Osteoblast (primary cell): ENCODE results near the gene HECTD2. TPM values are rescaled to one million over a fixed set of nuclear protein-coding genes. Genes with fewer than 3 reads are reported as not detected.

Experiments used
- DNase-seq: peaks from one replicate; pipeline ENCODE4 v3.0.0; 2011; ENCODE audit warnings: low spot score, mixed read lengths; ENCODE audit not compliant: insufficient read length; ENCODE audit errors: missing footprints
- H2AFZ ChIP-seq: 2 replicates; pipeline ENCODE4 v1.6.0; 2011; ENCODE audit warnings: mild to moderate bottlenecking, low read length
- H3K27ac ChIP-seq: 2 replicates; pipeline ENCODE4 v1.5.1; 2011; ENCODE audit warnings: mild to moderate bottlenecking, low read depth, low read length, moderate library complexity
- H3K27me3 ChIP-seq: 2 replicates; pipeline ENCODE4 v1.6.0; 2012; ENCODE audit warnings: mild to moderate bottlenecking, control low read depth, inconsistent platforms, low read length, moderate library complexity; ENCODE audit not compliant: insufficient read depth
- H3K36me3 ChIP-seq: 2 replicates; pipeline ENCODE4 v1.5.1; 2011; ENCODE audit warnings: mild to moderate bottlenecking, low read length, control low read depth, moderate library complexity; ENCODE audit not compliant: insufficient read depth
- H3K4me1 ChIP-seq: 2 replicates; pipeline ENCODE4 v1.5.1; 2011; ENCODE audit warnings: mild to moderate bottlenecking, low read length, control low read depth, moderate library complexity; ENCODE audit not compliant: insufficient read depth
- H3K4me2 ChIP-seq: 2 replicates; pipeline ENCODE4 v1.6.0; 2011; ENCODE audit warnings: mild to moderate bottlenecking, low read length; ENCODE audit not compliant: insufficient read depth
- H3K4me3 ChIP-seq: fragments of 200-600 bp; sonication (generic); 3 replicates; pipeline ENCODE4 v1.5.1; 2012; ENCODE audit warnings: mild to moderate bottlenecking, low read length, inconsistent platforms; ENCODE audit not compliant: insufficient read depth
- H3K79me2 ChIP-seq: 2 replicates; pipeline ENCODE4 v1.6.0; 2012; ENCODE audit warnings: mild to moderate bottlenecking, low read length, control low read depth, inconsistent platforms; ENCODE audit not compliant: insufficient read depth
- H3K9me3 ChIP-seq: 2 replicates; pipeline ENCODE4 v1.5.1; 2011; ENCODE audit warnings: low read depth, low read length, control low read depth
- H4K20me1 ChIP-seq: 2 replicates; pipeline ENCODE4 v1.6.0; 2012; ENCODE audit warnings: mild to moderate bottlenecking, low read length, control low read depth; ENCODE audit not compliant: insufficient read depth
- CTCF ChIP-seq: IDR thresholded peaks from 2 replicates; pipeline ENCODE4 v1.5.1; 2011; ENCODE audit warnings: mild to moderate bottlenecking, low read depth, low read length, moderate library complexity; ENCODE audit errors: extremely low read depth
- total RNA-seq: library from RNA; depleted of rRNA; stranded (reverse); fragments of >200 nt; gene quantifications from 2 replicates; pipeline ENCODE4 v1.2.3, GENCODE V29; 2012

The HECTD2 gene
- total RNA-seq, 1 donor, result 15.9 TPM

- DNase-seq, result peak; percentile 97
- Histone ChIP-seq H4K20me1 (peaks cover 3% of the 10 kb centered on the region), H3K27me3 (no peaks in the 10 kb centered on the region), H3K4me3 (peak overlapping the region; percentile 86), H2AFZ (peak overlapping the region; percentile 96), H3K4me1 (peaks cover 18% of the 10 kb centered on the region), H3K4me2 (peak overlapping the region; percentile 83), H3K79me2 (peaks cover 36% of the 10 kb centered on the region), H3K9me3 (no peaks in the 10 kb centered on the region), H3K36me3 (no peaks in the 10 kb centered on the region), H3K27ac (peak overlapping the region; percentile 96)
- TF ChIP-seq CTCF, result peak; percentile 1
These were observed 875 bp upstream of the HECTD2 start for GRCh38 chr10:91409069-91409868.

GRCh38 chr10:91410638-91411371, 661 bp downstream of the HECTD2 start:
- peak; percentile 92 for DNase-seq
- H3K4me3 ChIP-seq, result peak overlapping the region; percentile 86
- peaks cover 46% of the 10 kb centered on the region for H3K79me2 ChIP-seq

GRCh38 chr10:91411621-91412020, 1.5 kb downstream of the HECTD2 start:
- H3K79me2 ChIP-seq, result peaks cover 53% of the 10 kb centered on the region

More at GRCh38 chr10:91410638-91411371, 661 bp downstream of the HECTD2 start:
- Histone ChIP-seq H3K4me2 (peak overlapping the region; percentile 89), H3K4me1 (peaks cover 32% of the 10 kb centered on the region), H3K27ac (peak overlapping the region; percentile 79), H2AFZ (peak overlapping the region; percentile 86), H4K20me1 (peaks cover 9% of the 10 kb centered on the region), H3K27me3 (no peaks in the 10 kb centered on the region), H3K9me3 (no peaks in the 10 kb centered on the region), H3K36me3 (no peaks in the 10 kb centered on the region)
- no peak for TF ChIP-seq CTCF

More at GRCh38 chr10:91411621-91412020, 1.5 kb downstream of the HECTD2 start:
- TF ChIP-seq CTCF, result no peak
- Histone ChIP-seq H3K4me3 (peak overlapping the region; percentile 86), H4K20me1 (peaks cover 9% of the 10 kb centered on the region), H3K36me3 (no peaks in the 10 kb centered on the region), H3K27me3 (no peaks in the 10 kb centered on the region), H3K9me3 (no peaks in the 10 kb centered on the region), H3K4me2 (peak overlapping the region; percentile 89), H2AFZ (no peak overlapping the region), H3K4me1 (peaks cover 32% of the 10 kb centered on the region), H3K27ac (peak overlapping the region; percentile 79)
- DNase-seq, result peak; percentile 65
